Occipital lobe (tissue), 2 donors: ENCODE measurements around the gene TBC1D2B. TPM values are rescaled to one million over a fixed set of nuclear protein-coding genes. Genes with fewer than 3 reads are reported as not detected.
A peak's percentile ranks its signal among the peaks of the same experiment; 100 is the strongest.

ENCODE experiments used
- DNase-seq: peaks from one replicate; lab custom pipeline; 2025; lab: John Stamatoyannopoulos, UW
- total RNA-seq: library from RNA; depleted of rRNA; stranded (reverse); fragments of >200 nt; gene quantifications from one replicate; pipeline ENCODE4 v1.2.3, GENCODE V29; 2014

TBC1D2B gene
- total RNA-seq, 1 donor from 2014 or later, result 12.3 TPM

DNA sequence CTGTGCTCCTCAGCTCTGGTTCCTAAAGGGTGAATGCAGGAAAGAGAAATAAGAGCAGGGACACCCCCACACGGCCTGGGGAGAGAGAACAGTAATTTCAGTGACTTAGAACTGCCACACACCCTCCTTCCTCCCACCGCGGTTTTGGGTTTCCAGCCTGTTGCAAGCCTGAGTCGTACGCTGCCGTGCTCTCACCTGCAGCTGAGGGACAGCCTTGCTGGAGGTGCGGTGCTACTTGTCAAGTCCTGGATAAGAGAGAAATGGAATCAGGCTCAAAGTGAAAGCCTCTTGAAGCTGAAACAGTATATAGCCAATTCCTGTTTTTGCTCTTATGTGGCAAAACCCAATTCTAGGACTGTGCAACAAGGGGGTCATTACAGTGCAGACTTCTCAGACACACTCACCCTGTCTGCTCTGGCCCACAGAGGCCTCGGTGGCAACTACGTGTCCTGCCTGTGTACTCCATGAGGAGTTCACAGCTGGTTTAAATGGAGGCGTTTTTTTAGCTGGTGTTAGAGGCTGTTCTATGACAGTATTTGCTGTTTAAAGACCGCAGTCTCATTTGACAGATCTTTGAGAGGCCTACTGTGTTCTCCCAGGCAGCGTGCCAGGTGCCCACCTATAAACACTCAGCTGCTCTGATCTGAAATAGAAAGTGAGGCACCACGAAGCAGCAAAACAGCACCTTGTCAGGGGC lies 42.9 kb downstream of the TBC1D2B start:
- no peak for DNase-seq

- DNase-seq, result no peak
Observed at GRCh38 chr15:78033864-78034263, 43.6 kb downstream of the TBC1D2B start.

DNA sequence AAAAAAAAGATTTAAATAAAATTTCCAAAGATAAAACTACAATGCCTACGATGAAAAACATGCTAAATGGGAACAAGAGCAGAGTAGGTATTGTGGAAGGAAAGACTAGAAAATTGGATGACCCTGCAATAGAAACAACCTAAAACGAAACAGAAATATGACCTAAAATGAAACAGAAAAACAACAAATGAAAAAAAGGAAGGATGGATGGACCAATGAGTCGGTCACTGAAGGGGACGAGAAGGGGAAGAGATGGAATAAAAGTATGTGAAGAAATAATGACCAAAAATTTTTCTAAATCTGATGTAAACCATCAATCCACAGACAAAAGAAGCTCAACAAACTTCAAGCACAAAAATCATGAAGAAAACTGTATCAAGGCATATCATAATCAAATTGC lies 44.8 kb downstream of the TBC1D2B start:
- no peak for DNase-seq

DNA sequence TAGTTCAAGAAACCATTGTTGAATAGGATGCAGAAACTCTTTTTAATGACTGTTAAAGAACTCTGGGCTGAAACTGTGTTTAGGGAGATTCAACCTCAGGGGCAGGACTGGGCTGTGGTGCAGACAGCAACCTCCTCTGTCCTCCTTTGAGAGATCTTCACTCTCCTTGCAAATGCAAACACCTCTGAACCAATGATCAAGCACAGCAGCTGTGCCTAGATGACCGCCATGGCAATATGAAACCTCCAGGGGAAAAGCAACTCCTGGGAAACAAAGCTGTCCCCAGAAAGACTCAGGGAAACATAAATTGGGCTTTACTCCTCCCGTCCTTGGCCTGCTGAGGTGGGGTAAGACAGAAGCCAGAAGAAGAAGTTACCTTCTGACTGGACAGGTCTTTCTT lies 52.6 kb downstream of the TBC1D2B start:
- DNase-seq, result no peak

DNA sequence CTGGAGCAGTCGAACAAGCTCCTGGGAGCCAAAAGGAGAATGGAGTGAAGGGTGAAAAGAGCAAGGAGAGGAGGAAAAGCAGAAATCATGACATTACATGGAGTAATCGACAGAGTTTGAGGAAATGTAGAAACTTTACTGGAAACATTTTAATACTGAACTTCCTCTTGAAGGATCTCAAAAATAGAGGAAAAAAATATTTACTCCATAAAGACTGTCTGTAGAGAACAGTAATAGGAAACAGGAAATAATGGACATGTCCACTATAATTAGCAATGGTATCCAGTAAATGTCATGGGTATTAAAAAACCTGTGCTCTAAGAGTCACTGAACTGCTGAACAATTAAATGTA lies 53.0 kb downstream of the TBC1D2B start:
- no peak for DNase-seq

GRCh38 chr15:78023865-78024518 lies 53.5 kb downstream of the TBC1D2B start:
- no peak for DNase-seq

DNA sequence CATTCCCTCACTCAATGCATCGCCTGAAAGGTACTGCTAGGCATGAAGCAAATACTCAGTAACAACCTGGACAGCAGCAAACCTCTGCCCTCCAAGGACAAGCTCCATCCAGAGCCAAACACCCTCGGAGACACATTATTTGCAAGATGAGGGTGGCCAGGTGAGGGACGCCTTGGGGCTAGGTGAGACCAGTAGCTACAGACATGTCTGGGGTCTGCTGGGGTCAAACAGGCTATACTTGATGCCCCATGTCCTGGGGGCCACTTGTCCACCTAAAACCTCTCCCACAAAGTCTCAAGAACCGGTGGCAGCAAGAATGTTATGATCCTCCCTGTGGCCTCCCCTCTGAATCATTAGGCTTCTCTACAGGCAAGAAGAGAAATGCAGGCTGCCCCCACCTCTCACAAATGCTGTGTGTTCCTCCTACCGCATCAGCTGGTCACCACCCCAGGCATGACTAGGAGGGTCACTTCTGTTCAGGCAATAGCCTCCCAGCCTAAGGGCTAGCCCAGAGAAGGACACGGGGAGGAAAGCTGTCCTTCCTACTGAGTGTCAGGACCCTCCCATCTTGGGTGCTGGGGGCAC lies 54.3 kb downstream of the TBC1D2B start:
- no peak for DNase-seq

DNA sequence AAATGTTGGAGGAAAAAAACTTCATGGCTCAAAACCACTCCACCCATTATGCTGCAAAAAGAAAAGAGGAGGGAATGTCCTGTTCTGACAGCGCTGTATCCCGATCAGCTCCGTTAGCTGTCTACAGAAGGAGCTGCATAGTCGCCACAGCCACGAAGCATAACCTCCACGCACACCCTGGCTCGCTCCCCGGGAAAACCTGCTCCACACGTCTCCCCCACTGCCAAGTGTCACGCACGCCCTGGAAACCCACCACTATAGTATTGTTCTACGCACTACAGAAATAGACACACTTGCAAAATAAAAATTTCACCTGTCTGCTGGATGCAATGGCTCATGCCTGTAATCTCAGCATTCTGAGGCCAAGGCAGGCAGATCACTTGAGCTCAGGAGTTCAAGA lies 55.8 kb downstream of the TBC1D2B start:
- no peak for DNase-seq

DNA sequence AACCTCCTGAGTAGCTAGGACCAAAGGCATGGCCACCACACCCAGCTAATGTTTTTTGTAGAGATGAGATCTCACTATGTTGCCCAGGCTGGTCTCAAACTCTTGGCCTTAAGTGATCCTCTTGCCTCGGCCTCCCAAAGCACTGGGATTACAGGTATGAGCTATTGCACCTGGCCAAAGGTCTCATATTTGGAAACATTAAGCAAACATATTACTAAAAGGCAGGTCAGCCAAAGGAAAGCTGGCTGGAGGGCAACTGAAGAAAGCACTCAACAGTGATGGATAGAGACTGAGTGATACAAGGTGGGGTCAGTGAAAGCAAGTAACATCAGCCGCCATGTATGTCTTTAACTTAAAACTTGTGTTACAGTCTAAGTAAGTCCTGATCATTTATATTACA lies 57.5 kb downstream of the TBC1D2B start:
- DNase-seq, result no peak

DNA sequence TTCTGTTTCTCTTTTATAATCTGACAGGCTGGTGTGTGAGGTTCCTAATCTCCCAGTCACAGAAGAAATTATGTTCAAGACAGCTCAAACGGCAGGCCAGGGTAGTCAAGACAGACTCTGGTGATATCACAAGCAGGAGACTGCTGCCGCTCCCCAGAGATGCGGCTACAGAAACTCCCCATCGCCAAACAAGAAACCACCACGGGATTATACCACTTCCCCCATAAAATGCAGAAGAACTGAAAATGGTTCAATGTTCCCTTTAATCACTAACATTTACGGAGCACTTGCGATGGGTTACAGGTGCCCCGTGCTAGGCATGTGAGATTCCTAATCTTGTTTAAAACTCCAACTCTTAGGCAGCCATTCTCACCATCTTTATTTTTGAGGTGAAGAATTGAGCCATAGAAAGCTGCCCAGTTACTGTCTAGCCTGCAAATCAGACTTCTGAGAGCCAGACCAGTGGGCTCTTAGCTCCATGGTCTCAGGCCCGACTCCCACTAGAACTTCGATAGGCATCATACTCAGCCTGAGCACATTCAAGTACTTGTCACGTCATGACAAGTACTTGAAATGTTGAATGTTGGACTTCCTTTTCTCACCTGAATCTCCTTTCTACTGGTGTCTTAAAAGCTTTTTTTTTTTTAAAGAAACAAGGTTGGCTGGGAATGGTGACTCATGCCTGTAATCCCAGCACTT lies 58.4 kb downstream of the TBC1D2B start:
- no peak for DNase-seq

GRCh38 chr15:78018445-78018844 lies 59.1 kb downstream of the TBC1D2B start:
- DNase-seq, result no peak

DNA sequence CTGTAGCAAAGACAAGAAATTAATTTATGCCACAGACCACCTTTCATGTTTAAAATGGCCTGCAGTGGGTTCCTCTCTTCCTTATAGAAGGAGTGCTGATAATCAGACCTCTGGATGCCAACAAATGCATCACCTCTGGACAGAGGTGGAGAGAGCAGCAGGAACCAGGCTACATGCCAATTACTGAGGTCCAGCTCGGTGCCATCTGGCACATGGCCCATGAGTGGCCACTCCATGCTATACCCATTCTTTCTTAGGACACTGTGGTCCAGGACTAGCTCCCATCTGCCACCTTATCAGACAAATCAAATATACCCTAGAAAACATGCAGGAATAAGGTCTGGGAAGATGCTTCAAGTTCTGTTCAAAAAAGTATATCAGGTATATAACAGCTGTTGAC lies 60.7 kb downstream of the TBC1D2B start:
- no peak for DNase-seq

DNA sequence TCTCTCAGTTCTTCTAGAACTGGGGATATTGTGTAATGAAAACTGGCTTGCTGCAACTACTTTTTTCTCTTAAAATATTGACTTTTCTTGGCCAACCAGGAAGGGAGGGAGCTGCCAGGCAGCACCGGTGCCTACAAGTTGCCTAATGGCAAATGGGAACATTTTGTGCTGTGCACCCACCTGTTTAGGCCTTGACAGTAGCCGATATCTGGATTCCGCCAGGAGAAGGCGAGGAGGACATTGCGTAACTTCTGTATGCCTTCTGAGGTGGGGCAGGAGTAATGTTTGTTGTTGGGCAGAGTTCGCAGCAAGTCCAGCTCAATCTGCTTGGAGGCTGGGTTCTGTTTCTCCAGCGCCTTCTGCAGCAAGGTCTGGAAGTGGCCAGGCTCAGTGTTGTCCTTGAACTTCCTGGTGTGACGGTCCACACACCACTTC lies 64.9 kb downstream of the TBC1D2B start:
- DNase-seq, result no peak

- DNase-seq, result no peak
Observed at GRCh38 chr15:78010067-78010466, 67.4 kb downstream of the TBC1D2B start.

GRCh38 chr15:78007964-78008886 lies 69.3 kb downstream of the TBC1D2B start:
- DNase-seq, result peak; percentile 22

DNA sequence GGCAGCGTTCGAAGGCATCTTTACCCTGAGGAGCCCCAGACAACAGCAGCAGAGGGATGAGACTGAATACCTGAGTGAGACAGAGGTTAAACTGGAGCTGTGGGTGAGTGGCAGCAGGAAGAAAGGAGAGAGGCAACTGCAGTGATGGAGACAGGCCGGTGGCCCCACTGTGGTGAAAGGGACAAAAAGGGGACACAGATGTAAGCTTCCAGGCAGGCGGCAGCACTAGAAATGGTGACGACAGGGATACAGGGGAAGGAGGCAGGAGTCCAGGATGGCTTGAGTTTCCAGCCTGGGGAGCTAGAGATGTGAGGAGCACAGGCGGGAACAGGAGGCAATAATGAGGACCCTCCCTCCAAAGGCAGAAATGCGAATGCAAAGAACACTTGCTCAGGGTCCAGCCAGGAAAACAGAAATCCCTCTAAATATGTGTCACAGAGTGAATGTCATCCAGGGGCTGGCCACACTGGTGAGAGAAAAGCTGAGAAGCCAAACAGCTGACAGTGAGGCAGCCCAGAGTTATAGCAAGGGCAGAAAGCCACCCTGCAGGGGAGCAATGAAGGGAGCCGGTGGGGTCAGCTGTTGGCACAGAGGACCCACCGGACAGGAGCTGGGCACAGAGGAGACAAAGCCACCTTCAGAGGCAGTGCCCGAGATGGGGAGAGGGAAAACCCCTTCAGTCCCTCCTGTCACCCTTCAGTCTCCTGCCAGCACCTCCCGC lies 70.1 kb downstream of the TBC1D2B start:
- no peak for DNase-seq

- DNase-seq, result no peak
Observed at GRCh38 chr15:78006567-78007205, 70.8 kb downstream of the TBC1D2B start.

DNA sequence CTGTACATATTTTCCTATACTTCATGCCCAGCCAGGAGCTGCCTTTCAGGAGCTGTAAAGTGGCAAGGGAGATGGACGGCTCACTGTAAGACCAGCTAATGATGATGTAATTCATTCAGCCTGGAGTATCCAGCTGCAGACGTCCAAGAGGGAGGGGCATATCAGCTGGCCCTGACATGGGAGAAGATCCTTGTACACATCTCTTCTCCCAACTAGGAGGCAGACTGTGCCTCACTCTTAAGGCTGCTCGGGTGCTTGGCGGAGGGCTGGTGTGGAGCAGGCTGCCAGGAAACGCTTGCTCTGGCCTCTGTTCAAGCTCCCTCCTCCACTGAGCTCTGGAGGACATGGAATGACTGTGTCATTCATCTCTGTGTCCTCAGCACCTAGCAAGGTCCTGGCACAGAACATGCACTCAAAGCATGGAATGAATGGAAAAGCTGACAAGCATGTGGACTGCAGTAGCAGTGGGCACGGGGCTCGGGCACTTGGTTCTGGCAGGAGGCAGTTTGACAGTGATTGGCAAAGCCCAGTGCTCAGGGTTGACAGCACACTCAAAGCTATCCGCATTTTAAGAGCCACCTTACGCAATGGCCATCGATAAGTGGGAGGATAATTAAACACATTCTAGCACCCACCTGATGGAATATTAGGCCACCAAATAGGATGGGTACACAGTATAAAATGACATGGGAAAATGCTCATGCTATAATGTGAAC lies 72.4 kb downstream of the TBC1D2B start:
- DNase-seq, result peak; percentile 61

DNA sequence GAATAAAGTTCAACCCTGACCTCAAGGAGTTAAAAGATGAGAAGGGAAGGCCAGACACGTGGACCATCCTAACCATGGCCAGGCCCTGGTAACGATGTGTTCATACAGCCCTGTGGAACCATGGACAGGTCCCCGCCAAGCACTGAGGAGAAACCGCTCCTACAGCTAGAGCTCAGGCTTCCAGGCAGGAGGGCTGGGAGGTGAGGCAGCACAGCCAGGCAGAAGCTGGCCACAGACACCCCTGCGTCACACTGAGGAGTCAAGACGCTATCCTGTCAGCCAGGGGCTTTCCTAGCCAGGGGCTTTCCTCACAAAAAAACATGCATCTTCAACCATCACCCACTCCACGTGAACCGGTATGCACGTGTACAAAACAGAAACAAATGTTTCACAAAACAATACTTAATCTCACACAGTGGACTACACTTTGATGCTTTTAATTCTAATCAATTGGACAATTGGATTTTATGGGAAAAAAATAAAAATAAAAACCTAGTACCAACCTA lies 73.2 kb downstream of the TBC1D2B start:
- no peak for DNase-seq
